ENCODE measurements around the gene ERC2.

The ERC2 gene

GRCh38 chr3:55588146-55588765, 880.0 kb downstream of the ERC2 start:
- Histone ChIP-seq H3K4me3 (ENCODE audit: low read depth in 1 of 2, low read length in 2 of 2) (no peak overlapping the region), H3K4me1 (ENCODE audit: control insufficient read depth in 1 of 2, insufficient read depth in 2 of 2, low read length in 2 of 2) (no peaks in the 10 kb centered on the region), H3K27ac (ENCODE audit: low read depth, low read length) (no peak overlapping the region), H3K36me3 (ENCODE audit: control insufficient read depth in 1 of 2, insufficient read depth in 2 of 2, low read length in 2 of 2) (no peaks in the 10 kb centered on the region), H3K9me3 (ENCODE audit: control insufficient read depth in 1 of 2, low read length in 2 of 2) (no peaks in the 10 kb centered on the region), H3K9ac (ENCODE audit: low read depth in 1 of 2, low read length in 2 of 2) (no peak overlapping the region), H3K27me3 (ENCODE audit: control insufficient read depth in 1 of 2, insufficient read depth in 2 of 2, low read length in 2 of 2) (no peaks in the 10 kb centered on the region)

GRCh38 chr3:55585856-55586255, 882.4 kb downstream of the ERC2 start:
- Histone ChIP-seq H3K9ac (ENCODE audit: low read depth in 1 of 2, low read length in 2 of 2) (no peak overlapping the region), H3K36me3 (ENCODE audit: control insufficient read depth in 1 of 2, insufficient read depth in 2 of 2, low read length in 2 of 2) (no peaks in the 10 kb centered on the region), H3K27ac (ENCODE audit: low read depth, low read length) (no peak overlapping the region), H3K4me3 (ENCODE audit: low read depth in 1 of 2, low read length in 2 of 2) (no peak overlapping the region), H3K27me3 (ENCODE audit: control insufficient read depth in 1 of 2, insufficient read depth in 2 of 2, low read length in 2 of 2) (no peaks in the 10 kb centered on the region), H3K4me1 (ENCODE audit: control insufficient read depth in 1 of 2, insufficient read depth in 2 of 2, low read length in 2 of 2) (no peaks in the 10 kb centered on the region), H3K9me3 (ENCODE audit: control insufficient read depth in 1 of 2, low read length in 2 of 2) (no peaks in the 10 kb centered on the region)

- H3K27ac ChIP-seq (ENCODE audit: low read depth, low read length) = no peak overlapping the region
- H3K36me3 ChIP-seq (ENCODE audit: control insufficient read depth in 1 of 2, insufficient read depth in 2 of 2, low read length in 2 of 2) = no peaks in the 10 kb centered on the region
- H3K9me3 ChIP-seq (ENCODE audit: control insufficient read depth in 1 of 2, low read length in 2 of 2) = no peaks in the 10 kb centered on the region
- no peak overlapping the region for H3K4me3 ChIP-seq (ENCODE audit: low read depth in 1 of 2, low read length in 2 of 2)
- H3K27me3 ChIP-seq (ENCODE audit: control insufficient read depth in 1 of 2, insufficient read depth in 2 of 2, low read length in 2 of 2) = no peaks in the 10 kb centered on the region
- no peak overlapping the region for H3K9ac ChIP-seq (ENCODE audit: low read depth in 1 of 2, low read length in 2 of 2)
- H3K4me1 ChIP-seq (ENCODE audit: control insufficient read depth in 1 of 2, insufficient read depth in 2 of 2, low read length in 2 of 2) = no peaks in the 10 kb centered on the region
These were observed 883.4 kb downstream of the ERC2 start for GRCh38 chr3:55584716-55585368.

- no peaks in the 10 kb centered on the region for H3K9me3 ChIP-seq (ENCODE audit: control insufficient read depth in 1 of 2, low read length in 2 of 2)
- H3K27ac ChIP-seq (ENCODE audit: low read depth, low read length) = no peak overlapping the region
- H3K27me3 ChIP-seq (ENCODE audit: control insufficient read depth in 1 of 2, insufficient read depth in 2 of 2, low read length in 2 of 2) = no peaks in the 10 kb centered on the region
- H3K4me3 ChIP-seq (ENCODE audit: low read depth in 1 of 2, low read length in 2 of 2) = no peak overlapping the region
- no peak overlapping the region for H3K9ac ChIP-seq (ENCODE audit: low read depth in 1 of 2, low read length in 2 of 2)
- H3K4me1 ChIP-seq (ENCODE audit: control insufficient read depth in 1 of 2, insufficient read depth in 2 of 2, low read length in 2 of 2) = no peaks in the 10 kb centered on the region
- H3K36me3 ChIP-seq (ENCODE audit: control insufficient read depth in 1 of 2, insufficient read depth in 2 of 2, low read length in 2 of 2) = no peaks in the 10 kb centered on the region
These were observed 884.2 kb downstream of the ERC2 start for GRCh38 chr3:55584030-55584429.

GRCh38 chr3:55583475-55583874, 884.8 kb downstream of the ERC2 start:
- H3K27ac ChIP-seq (ENCODE audit: low read depth, low read length) = no peak overlapping the region
- H3K27me3 ChIP-seq (ENCODE audit: control insufficient read depth in 1 of 2, insufficient read depth in 2 of 2, low read length in 2 of 2) = no peaks in the 10 kb centered on the region
- no peaks in the 10 kb centered on the region for H3K4me1 ChIP-seq (ENCODE audit: control insufficient read depth in 1 of 2, insufficient read depth in 2 of 2, low read length in 2 of 2)
- H3K9ac ChIP-seq (ENCODE audit: low read depth in 1 of 2, low read length in 2 of 2) = no peak overlapping the region
- no peak overlapping the region for H3K4me3 ChIP-seq (ENCODE audit: low read depth in 1 of 2, low read length in 2 of 2)
- no peaks in the 10 kb centered on the region for H3K9me3 ChIP-seq (ENCODE audit: control insufficient read depth in 1 of 2, low read length in 2 of 2)
- no peaks in the 10 kb centered on the region for H3K36me3 ChIP-seq (ENCODE audit: control insufficient read depth in 1 of 2, insufficient read depth in 2 of 2, low read length in 2 of 2)

- H3K9ac ChIP-seq (ENCODE audit: low read depth in 1 of 2, low read length in 2 of 2) = no peak overlapping the region
- no peaks in the 10 kb centered on the region for H3K36me3 ChIP-seq (ENCODE audit: control insufficient read depth in 1 of 2, insufficient read depth in 2 of 2, low read length in 2 of 2)
These were observed 888.8 kb downstream of the ERC2 start for GRCh38 chr3:55579496-55579895.

GRCh38 chr3:55576621-55577388, 891.5 kb downstream of the ERC2 start:
- Histone ChIP-seq H3K9me3 (ENCODE audit: control insufficient read depth in 1 of 2, low read length in 2 of 2) (no peaks in the 10 kb centered on the region), H3K36me3 (ENCODE audit: control insufficient read depth in 1 of 2, insufficient read depth in 2 of 2, low read length in 2 of 2) (no peaks in the 10 kb centered on the region), H3K4me3 (ENCODE audit: low read depth in 1 of 2, low read length in 2 of 2) (no peak overlapping the region), H3K27ac (ENCODE audit: low read depth, low read length) (no peak overlapping the region), H3K9ac (ENCODE audit: low read depth in 1 of 2, low read length in 2 of 2) (no peak overlapping the region), H3K27me3 (ENCODE audit: control insufficient read depth in 1 of 2, insufficient read depth in 2 of 2, low read length in 2 of 2) (no peaks in the 10 kb centered on the region), H3K4me1 (ENCODE audit: control insufficient read depth in 1 of 2, insufficient read depth in 2 of 2, low read length in 2 of 2) (no peaks in the 10 kb centered on the region)

More at GRCh38 chr3:55579496-55579895, 888.8 kb downstream of the ERC2 start:
- no peaks in the 10 kb centered on the region for H3K27me3 ChIP-seq (ENCODE audit: control insufficient read depth in 1 of 2, insufficient read depth in 2 of 2, low read length in 2 of 2)
- H3K9me3 ChIP-seq (ENCODE audit: control insufficient read depth in 1 of 2, low read length in 2 of 2) = no peaks in the 10 kb centered on the region
- H3K27ac ChIP-seq (ENCODE audit: low read depth, low read length) = no peak overlapping the region
- H3K4me1 ChIP-seq (ENCODE audit: control insufficient read depth in 1 of 2, insufficient read depth in 2 of 2, low read length in 2 of 2) = no peaks in the 10 kb centered on the region
- no peak overlapping the region for H3K4me3 ChIP-seq (ENCODE audit: low read depth in 1 of 2, low read length in 2 of 2)

- H3K36me3 ChIP-seq (ENCODE audit: control insufficient read depth in 1 of 2, insufficient read depth in 2 of 2, low read length in 2 of 2) = no peaks in the 10 kb centered on the region
- no peaks in the 10 kb centered on the region for H3K4me1 ChIP-seq (ENCODE audit: control insufficient read depth in 1 of 2, insufficient read depth in 2 of 2, low read length in 2 of 2)
These were observed 893.6 kb downstream of the ERC2 start for GRCh38 chr3:55574671-55575070.

GRCh38 chr3:55572816-55573215, 895.5 kb downstream of the ERC2 start:
- no peaks in the 10 kb centered on the region for H3K9me3 ChIP-seq (ENCODE audit: control insufficient read depth in 1 of 2, low read length in 2 of 2)
- H3K4me3 ChIP-seq (ENCODE audit: low read depth in 1 of 2, low read length in 2 of 2) = no peak overlapping the region
- no peak overlapping the region for H3K9ac ChIP-seq (ENCODE audit: low read depth in 1 of 2, low read length in 2 of 2)
- H3K36me3 ChIP-seq (ENCODE audit: control insufficient read depth in 1 of 2, insufficient read depth in 2 of 2, low read length in 2 of 2) = no peaks in the 10 kb centered on the region
- no peaks in the 10 kb centered on the region for H3K4me1 ChIP-seq (ENCODE audit: control insufficient read depth in 1 of 2, insufficient read depth in 2 of 2, low read length in 2 of 2)
- H3K27me3 ChIP-seq (ENCODE audit: control insufficient read depth in 1 of 2, insufficient read depth in 2 of 2, low read length in 2 of 2) = no peaks in the 10 kb centered on the region
- H3K27ac ChIP-seq (ENCODE audit: low read depth, low read length) = no peak overlapping the region

More at GRCh38 chr3:55574671-55575070, 893.6 kb downstream of the ERC2 start:
- Histone ChIP-seq H3K27me3 (ENCODE audit: control insufficient read depth in 1 of 2, insufficient read depth in 2 of 2, low read length in 2 of 2) (no peaks in the 10 kb centered on the region), H3K27ac (ENCODE audit: low read depth, low read length) (no peak overlapping the region), H3K4me3 (ENCODE audit: low read depth in 1 of 2, low read length in 2 of 2) (no peak overlapping the region), H3K9me3 (ENCODE audit: control insufficient read depth in 1 of 2, low read length in 2 of 2) (no peaks in the 10 kb centered on the region), H3K9ac (ENCODE audit: low read depth in 1 of 2, low read length in 2 of 2) (no peak overlapping the region)

- no peaks in the 10 kb centered on the region for H3K36me3 ChIP-seq (ENCODE audit: control insufficient read depth in 1 of 2, insufficient read depth in 2 of 2, low read length in 2 of 2)
- H3K4me1 ChIP-seq (ENCODE audit: control insufficient read depth in 1 of 2, insufficient read depth in 2 of 2, low read length in 2 of 2) = no peaks in the 10 kb centered on the region
- no peak overlapping the region for H3K9ac ChIP-seq (ENCODE audit: low read depth in 1 of 2, low read length in 2 of 2)
- no peak overlapping the region for H3K4me3 ChIP-seq (ENCODE audit: low read depth in 1 of 2, low read length in 2 of 2)
- no peak overlapping the region for H3K27ac ChIP-seq (ENCODE audit: low read depth, low read length)
- H3K9me3 ChIP-seq (ENCODE audit: control insufficient read depth in 1 of 2, low read length in 2 of 2) = no peaks in the 10 kb centered on the region
- no peaks in the 10 kb centered on the region for H3K27me3 ChIP-seq (ENCODE audit: control insufficient read depth in 1 of 2, insufficient read depth in 2 of 2, low read length in 2 of 2)
These were observed 896.4 kb downstream of the ERC2 start for GRCh38 chr3:55571913-55572312.
